ENCODE measurements around the gene PNLIPRP2. TPM values are rescaled to one million over a fixed set of nuclear protein-coding genes. Genes with fewer than 3 reads are reported as not detected.

The PNLIPRP2 gene
- total RNA-seq, 1 experiment from 2014 or later, result 0.24 TPM

- Histone ChIP-seq H3K14ac (ENCODE audit: insufficient read depth, low read length) (no peak overlapping the region), H4K20me1 (ENCODE audit: control insufficient read depth, insufficient read depth, insufficient read length) (no peaks in the 10 kb centered on the region), H4K5ac (ENCODE audit: insufficient read length, low read depth, low read length) (no peak overlapping the region), H3K4ac (ENCODE audit: low read depth, low read length) (no peak overlapping the region), H3K23me2 (ENCODE audit: insufficient read length, low read depth, low read length, poor library complexity, severe bottlenecking) (no peaks in the 10 kb centered on the region), H3T11ph (ENCODE audit: low read length) (no peak overlapping the region), H2BK120ac (ENCODE audit: low read depth, low read length, poor library complexity, severe bottlenecking) (no peak overlapping the region), H3K79me2 (ENCODE audit: insufficient read depth, low read length) (no peaks in the 10 kb centered on the region), H3K4me2 (ENCODE audit: insufficient read depth, insufficient read length, low read length) (no peak overlapping the region), H3K9ac (ENCODE audit: extremely low read depth, insufficient read length, low read length) (no peak overlapping the region), H3K4me1 (ENCODE audit: insufficient read depth, low read length) (no peaks in the 10 kb centered on the region; the same call in 1 of the 2 replicates), H2BK15ac (ENCODE audit: low read depth, low read length) (no peak overlapping the region), H2BK12ac (ENCODE audit: insufficient read length, low read depth, low read length) (no peak overlapping the region), H2AK5ac (ENCODE audit: insufficient read length, low read length) (no peak overlapping the region), H3K27ac (ENCODE audit: insufficient read length, low read depth, low read length) (no peak overlapping the region), H2BK20ac (ENCODE audit: low read depth, low read length, poor library complexity, severe bottlenecking) (no peak overlapping the region), H2BK5ac (ENCODE audit: insufficient read length, low read length) (no peak overlapping the region), H4K91ac (ENCODE audit: insufficient read length, low read depth, low read length) (no peak overlapping the region), H3K56ac (ENCODE audit: insufficient read length, low read depth, low read length) (no peak overlapping the region), H3K23ac (ENCODE audit: insufficient read length, low read depth, low read length) (no peak overlapping the region), H2AFZ (ENCODE audit: low read length) (no peak overlapping the region), H3K18ac (ENCODE audit: insufficient read length, low read depth, low read length) (no peak overlapping the region), H3K27me3 (ENCODE audit: insufficient read depth, low read length) (no peaks in the 10 kb centered on the region), H3K79me1 (ENCODE audit: insufficient read depth, low read depth, low read length, poor library complexity, severe bottlenecking) (no peaks in the 10 kb centered on the region), H3K9me3 (ENCODE audit: control insufficient read depth, low read depth, low read length) (no peaks in the 10 kb centered on the region), H4K8ac (replicated peaks; ENCODE audit: insufficient read length, low read depth, low read length) (no peak overlapping the region)
- H3K4me1 Mint-ChIP-seq, result peaks cover 15 to 20% of the 10 kb centered on the region in 2 experiments
- H3K9me3 Mint-ChIP-seq, result 0 out of 5 replicates have a peak, but pooled peaks cover 0 to 3% of the 10 kb centered on the region in 2 experiments
- TF ChIP-seq CTCF (conservative IDR thresholded peaks at IDR 0.05), result no peak
- no peak overlapping the region for H3K4me3 Mint-ChIP-seq
- DNase-seq, result no peak
- H3K27ac Mint-ChIP-seq, result no peak overlapping the region
- WGBS (ENCODE audit: extremely low coverage, insufficient read length, low lambda C conversion rate), result no CpG with 5 or more reads among the region's 5 CpGs
- peaks cover 1 to 5% (median 1%) of the 10 kb centered on the region in 3 experiments; a peak in 3 of 7 replicates for H3K36me3 Mint-ChIP-seq (ENCODE audit: insufficient read depth in 1 of 3, low read depth in 3 of 3)
- H3K27me3 Mint-ChIP-seq (ENCODE audit: low read depth), result peaks cover 9% of the 10 kb centered on the region
Observed at GRCh38 chr10:116684781-116685180, 64.0 kb downstream of the PNLIPRP2 start.
